Right hindlimb (tissue), 1 donor: Measurements from ENCODE around the gene IL10RA.
A peak's percentile ranks its signal among the peaks of the same experiment; 100 is the strongest.
"Not testable (repeated sequence)": the region's sequence is repeated elsewhere in the genome, so short reads cannot be mapped to it uniquely, and the experiment has no call there.

ENCODE experiments used
- DNase-seq: peaks from one replicate; pipeline ENCODE4 v3.0.0-alpha.2; 2018

Gene IL10RA

GRCh38 chr11:117985953-117986887 is at the start of gene IL10RA:
IL10RA (plus strand) TSS chr11:117986394; CDS start chr11:117986468, 74 bp downstream.
- DNase-seq: peak; percentile 81

GRCh38 chr11:117936973-117937372 is 49.2 kb upstream of the IL10RA start:
- DNase-seq: no peak

- DNase-seq: no peak
Measured at GRCh38 chr11:117940736-117941135, 45.5 kb upstream of the IL10RA start.

GRCh38 chr11:117941163-117941707 is 45.0 kb upstream of the IL10RA start:
- no peak for DNase-seq

- no peak for DNase-seq
Measured at GRCh38 chr11:117941976-117942654, 44.1 kb upstream of the IL10RA start.

GRCh38 chr11:117944554-117944953 is 41.6 kb upstream of the IL10RA start:
- DNase-seq: no peak

- DNase-seq: no peak
Measured at GRCh38 chr11:117945047-117945810, 41.0 kb upstream of the IL10RA start.

- DNase-seq: no peak
Measured at GRCh38 chr11:117946156-117946841, 39.9 kb upstream of the IL10RA start.

GRCh38 chr11:117946842-117947526 is 39.2 kb upstream of the IL10RA start:
- peak; percentile 92 for DNase-seq

- DNase-seq: not testable (repeated sequence)
Measured at GRCh38 chr11:117947751-117948150, 38.4 kb upstream of the IL10RA start.

- DNase-seq: not testable (repeated sequence)
Measured at GRCh38 chr11:117948466-117948865, 37.7 kb upstream of the IL10RA start.

GRCh38 chr11:117949062-117949461 is 37.1 kb upstream of the IL10RA start:
- DNase-seq: no peak

GRCh38 chr11:117950301-117950700 is 35.9 kb upstream of the IL10RA start:
- DNase-seq: no peak

GRCh38 chr11:117950993-117951961 is 34.9 kb upstream of the IL10RA start:
- no peak for DNase-seq

GRCh38 chr11:117953024-117953671 is 33.0 kb upstream of the IL10RA start:
- no peak for DNase-seq

GRCh38 chr11:117958949-117959348 is 27.2 kb upstream of the IL10RA start:
- DNase-seq: no peak

- DNase-seq: no peak
Measured at GRCh38 chr11:117959438-117960149, 26.6 kb upstream of the IL10RA start.

- no peak for DNase-seq
Measured at GRCh38 chr11:117960406-117960805, 25.8 kb upstream of the IL10RA start.

GRCh38 chr11:117961896-117962295 is 24.3 kb upstream of the IL10RA start:
- DNase-seq: no peak
